NCI-H187 treated with DMSO at 0.1 percent for 48 hours (cell line): ENCODE data around the gene EFCC1.
"Not testable (repeated sequence)": the region's sequence is repeated elsewhere in the genome, so short reads cannot be mapped to it uniquely, and the experiment has no call there.

Experiments used
- DNase-seq: peaks from one replicate; lab custom pipeline; 2025; lab: John Stamatoyannopoulos, UW

Gene EFCC1

DNA sequence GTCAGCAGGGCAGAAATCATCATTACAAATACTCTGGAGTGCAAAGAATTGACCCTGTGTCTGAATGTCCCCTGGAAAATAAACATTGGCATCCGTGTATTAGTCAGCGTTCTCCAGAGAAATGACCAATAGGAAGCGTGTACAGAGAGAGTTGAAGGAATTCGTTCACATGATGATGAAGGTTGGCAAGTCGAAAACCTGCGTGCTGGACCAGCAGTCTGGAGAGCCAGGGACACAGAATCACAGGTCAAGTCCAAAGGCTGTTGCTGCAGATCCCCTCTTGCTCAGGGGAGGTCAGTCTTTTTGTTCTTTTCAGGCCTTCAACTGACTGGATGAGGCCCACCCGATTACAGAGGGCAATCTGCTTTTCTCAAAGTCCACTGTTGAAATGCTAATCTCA is 76.1 kb downstream of the EFCC1 start:
- DNase-seq = no peak

GRCh38 chr3:129078510-129078909 is 77.4 kb downstream of the EFCC1 start:
- DNase-seq = no peak

DNA sequence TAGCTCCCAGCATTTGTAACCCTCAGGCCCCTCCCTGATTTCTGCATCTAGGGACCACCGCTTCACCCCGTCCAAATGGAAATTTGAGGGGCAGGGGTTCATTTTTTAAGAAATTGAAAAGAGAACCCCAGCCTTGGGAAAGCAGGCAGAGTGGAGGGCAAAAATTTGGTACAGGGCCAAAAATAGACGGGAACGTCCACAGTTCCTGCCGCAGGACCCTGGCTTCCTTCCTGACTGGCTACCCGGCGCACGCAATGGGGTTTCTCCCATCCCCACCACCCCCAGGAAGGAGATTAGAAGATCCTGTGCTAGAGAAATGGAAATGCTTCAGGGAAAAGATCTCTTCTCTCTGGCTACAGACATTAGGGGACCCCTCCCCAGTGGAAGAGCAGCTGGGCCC is 80.4 kb downstream of the EFCC1 start:
- DNase-seq = no peak

DNA sequence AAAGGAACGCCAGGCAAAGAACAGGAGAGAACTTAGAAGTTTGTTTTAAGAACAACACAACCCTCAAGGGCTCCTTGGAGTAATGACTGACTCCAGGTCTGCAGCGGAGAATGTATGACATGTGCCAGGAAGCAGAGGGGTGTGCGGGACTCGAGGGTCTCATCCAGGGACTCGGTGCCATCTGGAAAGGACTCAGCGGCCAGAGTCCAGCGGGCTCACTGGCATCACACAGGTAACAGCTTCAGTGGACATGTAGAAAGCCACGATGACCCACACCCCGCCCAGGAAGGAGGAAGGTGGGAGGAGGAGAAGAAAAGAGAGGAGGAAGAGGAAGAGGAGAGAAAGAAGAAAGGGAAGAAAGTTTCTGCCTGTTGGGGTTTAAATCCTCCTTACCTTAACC is 80.9 kb downstream of the EFCC1 start:
- DNase-seq = no peak

DNA sequence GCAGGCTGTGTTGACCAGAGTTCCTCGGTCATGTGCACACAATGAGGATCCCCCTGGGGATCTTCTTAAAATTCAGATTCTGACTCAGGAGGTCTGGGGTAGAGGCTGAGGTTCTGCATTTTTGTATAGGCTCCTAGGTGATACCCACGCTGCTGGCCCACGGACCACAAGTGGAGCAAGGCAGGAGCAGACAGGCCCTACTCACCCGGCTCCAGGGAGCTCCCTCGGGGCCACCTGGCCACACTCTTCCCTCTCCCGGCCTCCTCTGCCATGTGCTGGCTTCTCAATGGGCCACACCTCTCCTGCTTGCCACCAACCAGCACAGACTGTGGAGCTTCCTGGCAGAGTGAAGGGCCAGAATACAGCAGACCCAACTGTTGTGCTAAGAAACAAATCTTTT is 83.4 kb downstream of the EFCC1 start:
- no peak for DNase-seq

- no peak for DNase-seq
These were observed 84.1 kb downstream of the EFCC1 start for GRCh38 chr3:129085165-129085715.

- DNase-seq = no peak
These were observed 84.7 kb downstream of the EFCC1 start for GRCh38 chr3:129085818-129086217.

GRCh38 chr3:129087138-129087702 is 86.1 kb downstream of the EFCC1 start:
- no peak for DNase-seq

- DNase-seq = not testable (repeated sequence)
These were observed 86.8 kb downstream of the EFCC1 start for GRCh38 chr3:129087904-129088303.

GRCh38 chr3:129088312-129088711 is 87.2 kb downstream of the EFCC1 start:
- DNase-seq = not testable (repeated sequence)
